K562 (cell line): ENCODE data around the gene CDT1. TPM values are rescaled to one million over a fixed set of nuclear protein-coding genes. Genes with fewer than 3 reads are reported as not detected.
A peak's percentile ranks its signal among the peaks of the same experiment; 100 is the strongest.

Experiments used
- ARID1B ChIP-seq: fragments of 450-650 bp; IDR thresholded peaks from 2 replicates; pipeline ENCODE4 v1.6.1; 2016; ENCODE audit warnings: antibody characterized with exemption, mild to moderate bottlenecking, inconsistent platforms
- ARNT ChIP-seq, 2 experiments: fragments of 450-650 bp; IDR thresholded peaks; 2 replicates each; pipeline ENCODE4 v1.6.1; 2016; ENCODE audit warnings: mild to moderate bottlenecking in 1 of 2
- GTF2E2 ChIP-seq: fragments of 200-800 bp; sonication (Bioruptor generic); IDR thresholded peaks from 2 replicates; pipeline ENCODE4 v1.6.1; 2016; ENCODE audit warnings: missing genetic modification characterization, missing compliant biosample characterization
- HDAC2 ChIP-seq: fragments of 450-650 bp; IDR thresholded peaks from 2 replicates; pipeline ENCODE4 v1.6.1; 2016; ENCODE audit warnings: mild to moderate bottlenecking
- SMAD4 ChIP-seq: fragments of 250-450 bp; sonication (Bioruptor Pico); conservative IDR thresholded peaks from 2 replicates; pipeline ENCODE4 v1.8.0; 2021; ENCODE audit warnings: inconsistent platforms, mild to moderate bottlenecking, moderate library complexity
- THAP12 ChIP-seq: fragments of 250-450 bp; sonication (Bioruptor Pico); IDR thresholded peaks from 2 replicates; pipeline ENCODE4 v1.9.0; 2021; ENCODE audit warnings: mild to moderate bottlenecking, inconsistent platforms
- ZBTB11 ChIP-seq, 3 experiments: fragments of 200-800 bp in 1 of 3; fragments of 250-450 bp in 1 of 3; fragments of 450-650 bp in 1 of 3; sonication (Bioruptor Pico) in 1 of 3; sonication (Bioruptor generic) in 1 of 3; formaldehyde crosslinking in 1 of 3; IDR thresholded peaks; 2 replicates each; pipeline versions ENCODE4 v1.6.1 to v1.8.0; 2016 to 2022; ENCODE audit warnings: mild to moderate bottlenecking in 2 of 3, missing genetic modification characterization in 2 of 3, missing compliant biosample characterization in 1 of 3, moderate library complexity in 1 of 3
- ZBTB40 ChIP-seq, 2 experiments: fragments of 450-650 bp in 1 of 2; sonication (generic) in 1 of 2; formaldehyde crosslinking in 1 of 2; IDR thresholded peaks; 2 replicates each; pipeline versions ENCODE4 v1.7.1 to v1.9.0; 2016 to 2022; ENCODE audit warnings: inconsistent platforms in 1 of 2, mild to moderate bottlenecking in 1 of 2, missing genetic modification reagents in 1 of 2
- polyA plus RNA-seq, 8 experiments: library from polyadenylated mRNA; depleted of rRNA in 4 of 8; stranded (reverse) in 5 of 8; unstranded in 3 of 8; fragments of >200 nt; fragmentation: Nextera tagmentation in 2 of 8; fragmentation: Illumina TruSeq in 1 of 8; extraction: Ambion mirVana in 2 of 8; extraction: Trizol in 1 of 8; gene quantifications; 2 replicates each; pipeline versions ENCODE4 v1.2.1 to v1.2.3, GENCODE V29; 2011 to 2014; ENCODE audit warnings: inconsistent platforms in 1 of 8, missing spikeins in 1 of 8
- total RNA-seq, 7 experiments: library from RNA; depleted of rRNA in 6 of 7; stranded (reverse); fragments of >200 nt in 6 of 7; fragmentation: Illumina TruSeq in 2 of 7; extraction: Trizol in 2 of 7; gene quantifications; 2 replicates each; pipeline versions ENCODE4 v1.2.1 to v1.2.3, GENCODE V29; 2011 to 2021; ENCODE audit warnings: low replicate concordance in 1 of 7

The CDT1 gene
- total and polyA plus RNA-seq, 9 of the 15 experiments (the other 6 are each of a cell fraction or from before 2014, with no cell fraction given): 0.92 to 178 (median 14.2) TPM

- TF ChIP-seq ZBTB40 (IDR thresholded peaks at IDR 0.05) (peak; percentile 41; the same call in 1 of the 2 replicates), ZBTB40 (CRISPR knock-in tag; IDR thresholded peaks at IDR 0.05) (no peak), ZBTB11 (CRISPR knock-in tag; IDR thresholded peaks at IDR 0.05) (0 out of 6 replicates have a peak, but pooled peaks of 2 of the 3 experiments have one; percentile 19 to 49), THAP12 (CRISPR knock-in tag) (0 out of 2 replicates have a peak, but pooled peaks have one; percentile 39), SMAD4 (peak; percentile 75; the same call in 1 of the 2 replicates), HDAC2 (0 out of 2 replicates have a peak, but pooled peaks have one; percentile 4), GTF2E2 (tag) (0 out of 2 replicates have a peak, but pooled peaks have one; percentile 29), ARID1B (0 out of 2 replicates have a peak, but pooled peaks have one; percentile 14), ARNT (IDR thresholded peaks at IDR 0.05) (peak in 1 of 2 experiments; percentile 69; a peak in 2 of 4 replicates)
These were observed 9.1 kb downstream of the CDT1 start (continued) for GRCh38 chr16:88812513-88813268.
